ENCODE measurements around the gene SMAD3.
"Not testable (repeated sequence)": the region's sequence is repeated elsewhere in the genome, so short reads cannot be mapped to it uniquely, and the experiment has no call there.

Gene SMAD3

DNA sequence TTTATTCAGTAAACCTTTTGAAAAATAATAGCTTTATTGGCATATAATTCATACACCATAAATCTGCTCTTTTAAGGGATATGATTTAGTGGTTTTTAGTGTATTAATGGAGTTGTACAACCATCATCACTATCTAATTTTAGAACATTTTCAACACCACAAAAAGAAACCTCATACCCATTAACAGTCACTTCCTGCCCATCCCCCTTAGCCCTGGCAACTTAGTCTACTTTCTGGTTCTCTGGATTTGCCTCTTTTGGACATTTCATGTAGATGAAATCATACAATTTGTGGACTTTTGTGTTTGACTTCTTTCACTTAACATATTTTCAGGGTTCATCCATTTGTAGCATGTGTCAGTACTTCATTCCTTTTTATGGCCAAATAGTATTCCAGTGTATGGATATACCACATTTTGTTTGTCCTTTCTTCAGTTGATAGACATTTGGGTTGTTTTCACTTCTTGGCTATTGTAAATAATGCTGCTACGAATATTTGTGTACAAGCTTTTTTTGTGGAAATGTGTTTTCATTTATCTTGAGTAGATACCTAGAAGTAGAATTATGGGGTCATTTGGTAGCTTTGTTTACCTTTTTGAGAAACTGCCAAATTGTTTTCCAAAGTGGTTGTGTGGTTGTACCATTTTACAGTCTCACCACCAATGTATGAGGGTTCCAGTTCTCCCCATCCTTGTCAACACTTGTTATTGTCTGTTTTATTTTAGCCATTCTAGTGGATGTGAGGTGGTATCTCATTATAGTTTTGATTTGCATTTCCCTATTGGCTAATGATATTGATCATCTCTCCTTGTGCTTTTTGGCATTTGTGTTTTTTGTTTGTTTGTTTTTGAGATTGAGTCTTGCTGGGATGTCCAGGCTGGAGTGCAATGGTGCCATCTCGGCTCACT is 45.8 kb downstream of the SMAD3 start:
- no peak for DNase-seq

- no peak for DNase-seq
Observed at GRCh38 chr15:67114046-67114445, 48.6 kb downstream of the SMAD3 start.

- DNase-seq, result no peak
Observed at GRCh38 chr15:67114846-67115585, 49.6 kb downstream of the SMAD3 start.

GRCh38 chr15:67115586-67115969 is 50.2 kb downstream of the SMAD3 start:
- DNase-seq, result no peak

GRCh38 chr15:67116742-67117141 is 51.3 kb downstream of the SMAD3 start:
- DNase-seq, result no peak

DNA sequence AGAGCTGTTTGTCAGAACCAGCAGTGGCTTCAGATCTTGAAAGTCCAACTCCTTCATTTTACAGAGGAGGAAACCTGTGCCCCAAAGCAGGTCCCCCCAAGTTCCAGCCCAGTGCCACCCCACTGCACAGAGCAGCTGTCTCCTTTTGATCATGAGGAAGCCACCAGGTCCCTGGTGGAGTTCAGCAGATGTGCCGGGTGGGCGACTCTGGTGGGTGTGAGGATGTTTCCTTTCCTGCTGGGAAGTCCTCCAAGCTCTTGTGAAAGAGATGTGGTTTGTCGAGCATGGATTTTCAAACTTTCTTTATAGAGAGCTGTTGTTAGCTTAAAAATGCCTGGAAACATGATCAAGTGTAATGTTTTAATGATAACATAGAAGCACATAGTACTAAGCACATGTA is 52.0 kb downstream of the SMAD3 start:
- DNase-seq, result no peak

- no peak for DNase-seq
Observed at GRCh38 chr15:67118808-67119207, 53.4 kb downstream of the SMAD3 start.

- DNase-seq, result no peak
Observed at GRCh38 chr15:67119238-67119846, 53.9 kb downstream of the SMAD3 start.

- DNase-seq, result no peak
Observed at GRCh38 chr15:67120009-67120838, 54.8 kb downstream of the SMAD3 start.

- DNase-seq, result peak; percentile 85 to 90
Observed at GRCh38 chr15:67120839-67121643, 55.6 kb downstream of the SMAD3 start.

DNA sequence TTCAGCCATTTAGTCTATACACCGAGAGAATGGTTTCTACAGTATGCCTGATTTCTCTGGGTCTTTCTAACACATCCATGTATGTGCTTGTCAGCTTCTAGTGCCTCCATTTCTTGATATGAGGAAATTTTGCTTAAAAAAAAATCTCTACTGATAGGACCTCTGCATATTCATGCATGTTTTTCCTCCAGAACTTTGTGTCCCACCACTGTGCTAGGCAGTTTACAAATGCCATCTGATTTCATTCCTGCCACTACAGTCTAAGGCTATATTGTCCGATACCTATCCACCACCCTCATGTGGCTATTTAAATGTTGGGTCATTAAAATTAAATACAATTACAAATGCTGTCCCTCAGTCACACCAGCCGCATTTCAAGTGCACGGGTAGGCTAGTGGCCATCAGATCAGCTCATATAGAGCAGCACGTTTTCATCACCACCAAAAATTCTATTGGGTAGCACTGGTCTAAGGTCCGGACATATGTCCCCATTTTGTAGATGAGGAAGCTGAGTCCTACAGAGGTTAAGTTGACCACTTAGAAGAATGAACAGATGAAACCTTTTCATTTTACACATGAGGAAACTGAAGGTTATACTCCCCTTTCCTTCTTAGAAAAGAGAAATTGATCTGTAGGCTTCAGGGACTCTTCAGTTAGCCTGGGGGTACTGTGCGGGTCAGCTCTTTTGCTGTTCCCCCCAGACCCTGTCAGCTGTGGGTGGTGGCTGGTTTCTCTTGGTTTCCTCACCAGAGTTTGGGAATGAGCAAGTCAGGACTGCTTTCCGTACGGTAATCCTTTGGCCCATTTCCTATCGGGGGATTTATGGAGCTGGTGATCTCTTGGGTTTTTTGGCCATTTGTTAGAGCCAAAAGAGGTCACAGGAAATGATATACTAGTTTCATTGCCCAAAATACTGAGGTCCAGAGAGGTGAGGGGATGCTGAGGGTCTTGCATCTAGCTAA is 56.5 kb downstream of the SMAD3 start:
- no peak for DNase-seq

DNA sequence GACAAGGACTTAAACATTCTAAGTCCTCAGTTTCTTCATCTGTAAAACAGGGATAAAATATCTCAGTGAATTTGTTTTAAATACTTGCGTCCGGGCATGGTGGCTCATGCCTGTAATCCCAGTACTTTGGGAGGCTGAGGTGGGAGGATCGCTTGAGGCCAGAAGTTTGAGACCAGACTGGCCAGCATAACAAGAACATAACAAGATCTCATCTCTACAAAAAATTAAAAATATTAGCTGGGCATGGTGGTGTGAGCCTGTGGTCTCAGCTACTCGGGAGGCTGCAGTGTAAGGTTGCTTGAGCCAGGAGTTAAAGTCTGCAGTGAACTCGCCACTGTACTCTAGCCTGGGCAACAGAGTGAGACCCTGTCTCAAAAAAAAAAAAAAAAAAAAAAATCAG is 57.4 kb downstream of the SMAD3 start:
- not testable (repeated sequence) for DNase-seq

GRCh38 chr15:67123291-67123690 is 57.9 kb downstream of the SMAD3 start:
- DNase-seq, result not testable (repeated sequence)

- no peak for DNase-seq
Observed at GRCh38 chr15:67124111-67124510, 58.7 kb downstream of the SMAD3 start.

DNA sequence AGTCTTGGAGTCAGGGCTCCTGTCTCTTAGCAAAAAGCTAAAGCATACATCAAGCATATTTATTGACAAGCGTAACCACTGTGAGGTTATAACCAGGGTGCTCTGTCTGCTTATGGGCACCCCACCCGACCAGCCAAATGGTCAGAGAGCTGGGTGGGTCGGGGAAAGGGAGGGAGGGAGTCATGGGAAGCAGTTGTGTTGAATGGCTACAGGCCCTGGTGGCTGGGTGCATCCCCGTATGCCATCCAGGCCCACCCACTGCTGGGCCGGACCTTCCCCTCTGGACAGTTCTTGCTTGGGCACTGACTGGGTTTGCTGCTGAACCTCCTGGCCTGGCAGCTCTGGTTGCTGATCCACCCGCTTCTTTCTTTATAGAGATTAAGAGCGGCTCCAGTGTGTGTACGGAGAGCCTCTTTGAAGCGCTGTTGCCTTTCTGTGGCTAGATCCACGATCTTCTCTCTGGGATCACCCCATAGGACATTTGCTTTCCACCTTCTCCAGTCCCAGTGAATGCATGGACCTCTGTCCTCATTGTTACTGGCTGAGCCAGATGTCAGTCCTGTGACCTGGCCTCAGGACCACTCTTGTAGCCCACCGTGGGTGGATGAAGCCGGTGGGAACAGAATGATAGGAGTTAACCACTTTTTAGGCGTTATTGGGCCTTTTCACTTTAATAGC is 59.6 kb downstream of the SMAD3 start:
- DNase-seq, result no peak

GRCh38 chr15:67125589-67126502 is 60.4 kb downstream of the SMAD3 start:
- DNase-seq, result no peak

- no peak for DNase-seq
Observed at GRCh38 chr15:67126551-67127330, 61.3 kb downstream of the SMAD3 start.

DNA sequence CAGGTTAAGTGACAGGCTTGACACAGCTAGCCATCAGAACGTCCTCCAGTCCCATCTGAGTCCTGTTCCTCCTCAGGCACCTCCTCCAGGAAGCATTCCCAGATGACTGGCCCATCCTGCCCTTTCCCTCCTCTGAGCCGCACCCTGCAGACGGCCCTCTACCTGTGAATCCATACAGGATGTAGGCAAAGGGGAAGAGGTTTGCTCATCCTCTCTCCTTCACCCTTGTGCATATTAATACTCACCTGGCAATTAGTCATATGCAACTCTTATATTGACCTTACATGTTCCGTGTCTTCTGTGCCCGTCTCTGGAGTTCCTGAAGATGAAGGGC is 61.9 kb downstream of the SMAD3 start:
- no peak for DNase-seq

Data from activated CD4-positive, alpha-beta T cell treated with anti-CD3 and anti-CD28 coated beads, Interleukin-2, amount 50 U/mL, for 48 hours (primary cell).